Lower lobe of right lung (tissue), 2 donors: Measurements from ENCODE around the gene VSTM5. TPM values are rescaled to one million over a fixed set of nuclear protein-coding genes. Genes with fewer than 3 reads are reported as not detected.

Experiments used
- ATAC-seq, 2 donors: fragments of 200-7000 bp; cut with Tn5 transposase; one replicate each; pipeline ENCODE4 v1.9.1; 2020 to 2022; ENCODE audit warnings: mild to moderate bottlenecking in 2 of 2, moderate library complexity in 2 of 2
- DNase-seq: peaks from one replicate; pipeline ENCODE4 v3.0.0-alpha.2; 2020
- H3K27ac ChIP-seq: fragments of 200-600 bp; one replicate; pipeline ENCODE4 v1.8.0; 2022
- H3K27me3 ChIP-seq: fragments of 200-600 bp; one replicate; pipeline ENCODE4 v1.8.0; 2022; ENCODE audit warnings: low read depth
- H3K36me3 ChIP-seq: fragments of 200-600 bp; one replicate; pipeline ENCODE4 v1.8.0; 2022; ENCODE audit warnings: mild to moderate bottlenecking
- H3K4me1 ChIP-seq: fragments of 200-600 bp; one replicate; pipeline ENCODE4 v1.8.0; 2022
- H3K4me3 ChIP-seq: fragments of 200-600 bp; one replicate; pipeline ENCODE4 v1.8.0; 2022; ENCODE audit warnings: mild to moderate bottlenecking
- H3K9me3 ChIP-seq: fragments of 200-600 bp; one replicate; pipeline ENCODE4 v1.8.0; 2022
- intact Hi-C: fragments of 100-400 bp; cut with DNase I; formaldehyde crosslinking; loops from one replicate; pipeline ENCODE4 v1.11.0; 2022
- total RNA-seq: library from RNA; stranded (reverse); fragmentation: NEBNext Ultra II Directional; extraction: Animal tissue kit (Norgen Biotek cat#: 25700); gene quantifications from one replicate; pipeline ENCODE4 v1.2.1, GENCODE V29; 2021
- TF ChIP-seq, protein P1 (sequence below): fragments of 200-600 bp; IDR thresholded peaks from one replicate; pipeline ENCODE4 v1.8.0; 2022; ENCODE audit warnings: antibody characterized with exemption, mild to moderate bottlenecking
- donor health status: DM: no; HTN: yes; CAD: no; lungs with severe emphysema.

Gene VSTM5
- total RNA-seq, 1 donor from 2014 or later: not detected

DNA sequence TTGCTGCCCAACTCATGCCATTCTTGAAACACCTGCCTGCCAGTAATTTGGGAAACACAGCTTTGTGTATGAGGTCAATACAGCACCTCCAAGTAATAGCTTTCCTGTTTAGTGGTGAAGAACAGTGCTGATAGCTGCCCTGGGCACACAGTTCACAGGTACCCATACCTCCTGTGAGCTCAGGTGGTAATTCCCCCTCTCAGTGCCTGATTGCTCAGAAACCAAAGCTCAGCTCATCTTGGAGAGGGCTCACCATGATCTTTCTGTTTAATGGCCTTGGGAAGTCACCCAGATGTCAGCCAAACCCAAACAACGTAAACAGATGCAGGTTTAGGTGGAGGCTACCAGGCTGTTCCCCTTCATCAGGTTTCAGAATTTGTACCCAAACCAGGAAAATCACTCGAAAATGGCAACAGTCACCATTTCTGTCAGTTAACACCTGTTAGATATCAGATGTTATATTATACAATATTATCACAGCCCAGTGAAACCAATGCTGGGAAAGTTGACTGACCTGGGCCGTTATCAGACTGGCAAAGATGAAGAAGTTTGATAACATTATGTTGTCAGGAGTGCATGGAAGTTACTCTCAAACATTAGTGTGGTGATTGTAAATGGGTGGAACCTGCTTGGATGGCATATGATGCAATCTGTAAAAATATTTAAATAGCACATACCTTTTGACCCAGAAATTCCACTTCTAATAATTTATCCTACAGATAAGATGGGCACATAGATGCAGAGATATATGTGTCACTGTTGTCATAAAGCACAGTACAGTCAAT is 18.9 kb downstream of the VSTM5 start:
- no peak overlapping the region for H3K4me3 ChIP-seq
- ATAC-seq (no peak), DNase-seq (no peak)
- no peaks in the 10 kb centered on the region for H3K36me3 ChIP-seq
- intact Hi-C loops: no loop called here
- H3K9me3 ChIP-seq: no peaks in the 10 kb centered on the region
- H3K27ac ChIP-seq: no peak overlapping the region
- no peaks in the 10 kb centered on the region for H3K27me3 ChIP-seq
- TF ChIP-seq, protein P1, sequence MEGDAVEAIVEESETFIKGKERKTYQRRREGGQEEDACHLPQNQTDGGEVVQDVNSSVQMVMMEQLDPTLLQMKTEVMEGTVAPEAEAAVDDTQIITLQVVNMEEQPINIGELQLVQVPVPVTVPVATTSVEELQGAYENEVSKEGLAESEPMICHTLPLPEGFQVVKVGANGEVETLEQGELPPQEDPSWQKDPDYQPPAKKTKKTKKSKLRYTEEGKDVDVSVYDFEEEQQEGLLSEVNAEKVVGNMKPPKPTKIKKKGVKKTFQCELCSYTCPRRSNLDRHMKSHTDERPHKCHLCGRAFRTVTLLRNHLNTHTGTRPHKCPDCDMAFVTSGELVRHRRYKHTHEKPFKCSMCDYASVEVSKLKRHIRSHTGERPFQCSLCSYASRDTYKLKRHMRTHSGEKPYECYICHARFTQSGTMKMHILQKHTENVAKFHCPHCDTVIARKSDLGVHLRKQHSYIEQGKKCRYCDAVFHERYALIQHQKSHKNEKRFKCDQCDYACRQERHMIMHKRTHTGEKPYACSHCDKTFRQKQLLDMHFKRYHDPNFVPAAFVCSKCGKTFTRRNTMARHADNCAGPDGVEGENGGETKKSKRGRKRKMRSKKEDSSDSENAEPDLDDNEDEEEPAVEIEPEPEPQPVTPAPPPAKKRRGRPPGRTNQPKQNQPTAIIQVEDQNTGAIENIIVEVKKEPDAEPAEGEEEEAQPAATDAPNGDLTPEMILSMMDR: no peak
- H3K4me1 ChIP-seq: no peaks in the 10 kb centered on the region

DNA sequence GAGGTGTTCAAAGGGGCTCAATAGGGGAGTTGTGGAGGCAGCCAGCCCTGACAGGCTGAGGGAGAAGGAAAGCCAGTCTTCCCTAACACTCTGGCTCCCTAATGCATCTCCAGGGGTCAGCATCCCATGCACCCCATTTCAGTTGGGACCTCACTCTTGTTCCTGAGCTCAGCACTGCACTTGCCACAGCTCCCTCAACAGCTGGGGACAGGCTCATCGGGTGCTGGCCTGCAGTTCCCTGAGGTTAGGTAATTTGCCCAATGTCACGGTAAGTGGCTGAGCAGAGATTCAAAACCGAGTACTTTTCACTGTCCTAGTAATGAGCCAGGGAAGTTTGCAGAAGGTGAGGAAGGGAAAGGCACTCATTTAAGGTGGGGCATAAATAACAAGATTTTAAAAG is 20.8 kb downstream of the VSTM5 start:
- no peaks in the 10 kb centered on the region for H3K27me3 ChIP-seq
- TF ChIP-seq, protein P1: no peak
- H3K36me3 ChIP-seq: no peaks in the 10 kb centered on the region
- H3K27ac ChIP-seq: no peak overlapping the region
- intact Hi-C loops: no loop called here
- no peak overlapping the region for H3K4me3 ChIP-seq
- DNase-seq (no peak), ATAC-seq (no peak)
- H3K4me1 ChIP-seq: no peaks in the 10 kb centered on the region
- H3K9me3 ChIP-seq: no peaks in the 10 kb centered on the region

DNA sequence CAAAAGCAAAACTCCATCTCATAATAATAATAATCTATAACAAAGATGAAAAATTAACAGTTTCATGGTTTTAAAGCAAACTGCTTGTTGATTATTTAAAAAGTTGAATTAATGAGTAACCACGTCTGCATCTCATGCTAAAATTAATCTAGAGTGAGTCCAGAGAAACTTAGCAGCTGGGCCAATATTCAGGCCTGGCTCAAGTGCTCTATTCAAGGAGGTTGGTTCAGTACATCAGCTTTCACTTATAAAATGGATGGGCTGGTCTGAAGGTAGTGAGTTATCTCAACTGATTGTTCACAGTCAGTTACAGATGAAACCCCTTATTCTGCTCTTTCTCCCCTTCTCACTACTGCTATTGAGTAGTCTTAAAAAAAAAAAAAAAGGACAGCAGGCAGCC is 23.1 kb downstream of the VSTM5 start:
- no peaks in the 10 kb centered on the region for H3K36me3 ChIP-seq
- intact Hi-C loops: no loop called here
- TF ChIP-seq, protein P1: no peak
- H3K27me3 ChIP-seq: no peaks in the 10 kb centered on the region
- ATAC-seq (no peak), DNase-seq (no peak)
- no peak overlapping the region for H3K27ac ChIP-seq
- H3K9me3 ChIP-seq: no peaks in the 10 kb centered on the region
- no peaks in the 10 kb centered on the region for H3K4me1 ChIP-seq
- H3K4me3 ChIP-seq: no peak overlapping the region

DNA sequence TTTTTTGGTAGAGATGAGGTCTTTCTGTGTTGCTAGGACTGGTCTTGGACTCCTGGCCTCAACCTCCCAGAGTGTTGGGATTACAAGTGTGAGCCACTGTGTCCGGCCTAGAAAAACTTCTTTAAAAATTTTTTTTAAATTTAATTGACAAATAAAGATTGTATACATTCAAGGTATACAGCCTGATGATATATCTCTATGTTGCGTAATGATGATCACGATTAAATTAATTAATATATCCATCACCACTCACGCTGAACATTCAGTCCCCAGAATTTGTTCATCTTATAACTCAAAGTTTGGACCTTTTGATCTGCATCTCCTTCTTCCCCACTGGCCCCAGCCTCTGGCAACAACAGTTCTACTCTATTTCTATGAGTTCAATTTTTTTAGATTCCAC is 27.2 kb downstream of the VSTM5 start:
- Histone ChIP-seq H3K36me3 (no peaks in the 10 kb centered on the region), H3K4me3 (no peak overlapping the region), H3K4me1 (no peaks in the 10 kb centered on the region), H3K27me3 (no peaks in the 10 kb centered on the region), H3K9me3 (no peaks in the 10 kb centered on the region), H3K27ac (no peak overlapping the region)
- DNase-seq: no peak
- TF ChIP-seq, protein P1: no peak
- intact Hi-C loops: no loop called here
- no peak for ATAC-seq

DNA sequence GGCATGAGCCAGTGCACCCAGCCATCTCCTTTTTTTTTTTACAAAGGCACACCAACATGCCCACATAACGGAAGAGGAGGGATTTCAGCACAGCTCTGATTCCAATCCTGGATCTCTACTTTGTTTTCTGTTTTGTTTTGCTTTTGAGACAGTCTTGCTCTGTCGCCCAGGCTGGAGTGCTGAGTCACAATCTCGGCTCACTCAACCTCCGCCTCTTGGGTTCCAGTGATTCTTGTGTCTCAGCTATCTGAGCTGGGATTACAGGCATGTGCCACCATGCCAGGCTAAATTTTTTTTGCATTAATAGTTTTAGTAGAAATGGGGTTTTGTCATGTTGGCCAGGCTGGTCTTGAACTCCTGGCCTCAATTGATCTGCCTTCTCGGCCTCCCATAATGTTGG is 28.1 kb downstream of the VSTM5 start:
- TF ChIP-seq, protein P1: no peak
- no peaks in the 10 kb centered on the region for H3K9me3 ChIP-seq
- ATAC-seq (no peak), DNase-seq (no peak)
- H3K27me3 ChIP-seq: no peaks in the 10 kb centered on the region
- H3K27ac ChIP-seq: no peak overlapping the region
- intact Hi-C loops: no loop called here
- H3K36me3 ChIP-seq: no peaks in the 10 kb centered on the region
- H3K4me3 ChIP-seq: no peak overlapping the region
- no peaks in the 10 kb centered on the region for H3K4me1 ChIP-seq
